OCI-LY3 (cell line): Measurements from ENCODE around the gene INTS11.
A peak's percentile ranks its signal among the peaks of the same experiment; 100 is the strongest.

Experiments used
- H2AFZ ChIP-seq: fragments of 200-600, 300-600 bp; shearing (Covaris generic); 2 replicates; pipeline ENCODE4 v1.6.0; 2014; ENCODE audit warnings: antibody characterized with exemption, low read depth, low read length
- H3K27ac ChIP-seq: fragments of 200-600, 300-600 bp; sonication (generic); 2 replicates; pipeline ENCODE4 v1.5.1; 2014; ENCODE audit warnings: mild to moderate bottlenecking, low read length, moderate library complexity, mixed read lengths
- H3K27me3 ChIP-seq: fragments of 200-600, 300-600 bp; sonication (generic); 2 replicates; pipeline ENCODE4 v1.6.1; 2014; ENCODE audit warnings: low read depth, low read length, mixed read lengths
- H3K36me3 ChIP-seq: fragments of 200-600, 300-600 bp; sonication (generic); replicated peaks from 2 replicates; pipeline ENCODE3; 2014; ENCODE audit warnings: low read depth, low read length, mixed read lengths
- H3K4me1 ChIP-seq: fragments of 300-600, 200-600 bp; sonication (generic); 2 replicates; pipeline ENCODE4 v1.6.1; 2014; ENCODE audit warnings: low read length, mixed read lengths
- H3K4me2 ChIP-seq: fragments of 200-600, 300-600 bp; sonication (generic); 2 replicates; pipeline ENCODE4 v1.6.1; 2014; ENCODE audit warnings: low read length, mixed read lengths
- H3K4me3 ChIP-seq: fragments of 300-600, 200-600 bp; sonication (generic); 2 replicates; pipeline ENCODE4 v1.5.1; 2014; ENCODE audit warnings: antibody characterized with exemption, mild to moderate bottlenecking, low read length, moderate library complexity
- H3K79me2 ChIP-seq: fragments of 300-600, 200-600 bp; shearing (Covaris generic); 2 replicates; pipeline ENCODE4 v1.6.1; 2014; ENCODE audit warnings: mild to moderate bottlenecking, low read length, mixed read lengths
- H3K9ac ChIP-seq: fragments of 300-600, 200-600 bp; shearing (Covaris generic); 2 replicates; pipeline ENCODE4 v1.6.0; 2014; ENCODE audit warnings: mild to moderate bottlenecking, low read length, moderate library complexity
- H3K9me3 ChIP-seq: fragments of 200-600, 300-600 bp; shearing (Covaris generic); 2 replicates; pipeline ENCODE4 v1.6.1; 2014; ENCODE audit warnings: low read length, mixed read lengths; ENCODE audit not compliant: insufficient read depth
- H4K20me1 ChIP-seq: fragments of 200-600, 300-600 bp; sonication (generic); 2 replicates; pipeline ENCODE4 v1.6.1; 2016; ENCODE audit warnings: low read length, mixed read lengths; ENCODE audit not compliant: insufficient read depth
- CTCF ChIP-seq: fragments of 200-600, 300-600 bp; sonication (generic); IDR thresholded peaks from 2 replicates; pipeline ENCODE4 v1.5.1; 2014; ENCODE audit warnings: antibody characterized with exemption, low read length, low read depth
- EZH2phosphoT487 ChIP-seq: fragments of 200-600 bp; shearing (Covaris generic); IDR thresholded peaks from 2 replicates; pipeline ENCODE4 v1.6.1; 2018; ENCODE audit warnings: antibody characterized with exemption, mixed run types, low read depth

INTS11 gene

GRCh38 chr1:1311107-1312104 lies 13.1 kb downstream of the INTS11 start:
- no peak overlapping the region for H3K9ac ChIP-seq
- H3K9me3 ChIP-seq, result no peaks in the 10 kb centered on the region
- peaks cover 13% of the 10 kb centered on the region for H3K4me1 ChIP-seq
- 0 out of 2 replicates have a peak, but pooled peaks cover 3% of the 10 kb centered on the region for H4K20me1 ChIP-seq
- no peak overlapping the region for H3K4me2 ChIP-seq
- H2AFZ ChIP-seq, result no peak overlapping the region
- no peak for TF ChIP-seq EZH2phosphoT487
- no peak for TF ChIP-seq CTCF
- H3K36me3 ChIP-seq, result peaks cover 23% of the 10 kb centered on the region
- H3K79me2 ChIP-seq, result peaks cover 4% of the 10 kb centered on the region
- H3K27me3 ChIP-seq, result no peaks in the 10 kb centered on the region
- H3K4me3 ChIP-seq, result no peak overlapping the region
- H3K27ac ChIP-seq, result no peak overlapping the region

- no peak overlapping the region for H3K27ac ChIP-seq
- 0 out of 2 replicates have a peak, but pooled peaks cover 3% of the 10 kb centered on the region for H4K20me1 ChIP-seq
- H3K4me1 ChIP-seq, result peaks cover 21% of the 10 kb centered on the region
- H3K9ac ChIP-seq, result no peak overlapping the region
- no peaks in the 10 kb centered on the region for H3K27me3 ChIP-seq
- H3K79me2 ChIP-seq, result peaks cover 4% of the 10 kb centered on the region
- TF ChIP-seq EZH2phosphoT487 (no peak), CTCF (no peak)
- no peaks in the 10 kb centered on the region for H3K9me3 ChIP-seq
- H3K4me3 ChIP-seq, result no peak overlapping the region
- H2AFZ ChIP-seq, result no peak overlapping the region
- H3K36me3 ChIP-seq, result peaks cover 23% of the 10 kb centered on the region
- H3K4me2 ChIP-seq, result no peak overlapping the region
These were observed 13.9 kb downstream of the INTS11 start for GRCh38 chr1:1310476-1311053.

GRCh38 chr1:1310109-1310385 lies 14.4 kb downstream of the INTS11 start:
- H2AFZ ChIP-seq, result no peak overlapping the region
- H3K4me3 ChIP-seq, result no peak overlapping the region
- no peak for TF ChIP-seq CTCF
- no peak for TF ChIP-seq EZH2phosphoT487
- H3K27ac ChIP-seq, result no peak overlapping the region
- peaks cover 26% of the 10 kb centered on the region for H3K4me1 ChIP-seq
- H3K36me3 ChIP-seq, result peaks cover 23% of the 10 kb centered on the region
- H4K20me1 ChIP-seq, result 0 out of 2 replicates have a peak, but pooled peaks cover 3% of the 10 kb centered on the region
- peaks cover 4% of the 10 kb centered on the region for H3K79me2 ChIP-seq
- H3K9me3 ChIP-seq, result no peaks in the 10 kb centered on the region
- H3K27me3 ChIP-seq, result no peaks in the 10 kb centered on the region
- H3K9ac ChIP-seq, result no peak overlapping the region
- H3K4me2 ChIP-seq, result peak overlapping the region; percentile 90

GRCh38 chr1:1309251-1310108 lies 15.0 kb downstream of the INTS11 start:
- Histone ChIP-seq H3K4me3 (peak overlapping the region; percentile 90), H3K4me1 (peaks cover 27% of the 10 kb centered on the region), H3K79me2 (peaks cover 4% of the 10 kb centered on the region), H3K9ac (peak overlapping the region; percentile 74), H3K27me3 (no peaks in the 10 kb centered on the region), H3K36me3 (peaks cover 20% of the 10 kb centered on the region), H2AFZ (no peak overlapping the region), H3K4me2 (peak overlapping the region; percentile 90), H4K20me1 (0 out of 2 replicates have a peak, but pooled peaks cover 3% of the 10 kb centered on the region), H3K27ac (no peak overlapping the region; the same call in 1 of the 2 replicates), H3K9me3 (no peaks in the 10 kb centered on the region)
- TF ChIP-seq EZH2phosphoT487 (no peak), CTCF (no peak)
